Osteocyte (in vitro differentiated cells): ENCODE measurements around the gene ZDHHC14. TPM values are rescaled to one million over a fixed set of nuclear protein-coding genes. Genes with fewer than 3 reads are reported as not detected.

Experiments
- DNase-seq: peaks from one replicate; pipeline ENCODE4 v3.0.0; 2021; ENCODE audit warnings: mixed read lengths; ENCODE audit not compliant: unreplicated experiment; ENCODE audit errors: extremely low spot score
- H3K27ac Mint-ChIP-seq: one replicate; pipeline ENCODE4 v1.8.0; 2021; ENCODE audit warnings: mild to moderate bottlenecking, mixed read lengths; ENCODE audit not compliant: unreplicated experiment
- H3K27me3 Mint-ChIP-seq: one replicate; pipeline ENCODE4 v1.8.0; 2021; ENCODE audit warnings: mixed read lengths; ENCODE audit not compliant: unreplicated experiment
- H3K36me3 Mint-ChIP-seq: one replicate; pipeline ENCODE4 v1.8.0; 2021; ENCODE audit warnings: mixed read lengths; ENCODE audit not compliant: unreplicated experiment
- H3K4me1 Mint-ChIP-seq: one replicate; pipeline ENCODE4 v1.8.0; 2021; ENCODE audit warnings: mixed read lengths; ENCODE audit not compliant: unreplicated experiment
- H3K4me3 Mint-ChIP-seq: one replicate; pipeline ENCODE4 v1.8.0; 2021; ENCODE audit warnings: mild to moderate bottlenecking, moderate library complexity, mixed read lengths; ENCODE audit not compliant: unreplicated experiment
- H3K9me3 Mint-ChIP-seq: one replicate; pipeline ENCODE4 v1.8.0; 2021; ENCODE audit warnings: mixed read lengths; ENCODE audit not compliant: unreplicated experiment
- total RNA-seq: library from RNA; stranded (reverse); gene quantifications from 2 replicates; pipeline ENCODE4 v1.2.1, GENCODE V29; 2021
- TF ChIP-seq, protein P1 (sequence below): fragments of 200-600 bp; sonication (generic); IDR thresholded peaks from 2 replicates; pipeline ENCODE4 v1.5.0; 2021; ENCODE audit warnings: antibody characterized with exemption, mild to moderate bottlenecking, moderate library complexity

The ZDHHC14 gene
- total RNA-seq, 1 donor from 2014 or later, result 9.1 TPM

GRCh38 chr6:157434349-157435033 is 53.5 kb downstream of the ZDHHC14 start:
- Mint-ChIP-seq H3K4me3 (no peak overlapping the region), H3K27me3 (no peaks in the 10 kb centered on the region), H3K27ac (no peak overlapping the region), H3K4me1 (peaks cover 2% of the 10 kb centered on the region), H3K9me3 (no peaks in the 10 kb centered on the region), H3K36me3 (no peaks in the 10 kb centered on the region)
- TF ChIP-seq, protein P1, sequence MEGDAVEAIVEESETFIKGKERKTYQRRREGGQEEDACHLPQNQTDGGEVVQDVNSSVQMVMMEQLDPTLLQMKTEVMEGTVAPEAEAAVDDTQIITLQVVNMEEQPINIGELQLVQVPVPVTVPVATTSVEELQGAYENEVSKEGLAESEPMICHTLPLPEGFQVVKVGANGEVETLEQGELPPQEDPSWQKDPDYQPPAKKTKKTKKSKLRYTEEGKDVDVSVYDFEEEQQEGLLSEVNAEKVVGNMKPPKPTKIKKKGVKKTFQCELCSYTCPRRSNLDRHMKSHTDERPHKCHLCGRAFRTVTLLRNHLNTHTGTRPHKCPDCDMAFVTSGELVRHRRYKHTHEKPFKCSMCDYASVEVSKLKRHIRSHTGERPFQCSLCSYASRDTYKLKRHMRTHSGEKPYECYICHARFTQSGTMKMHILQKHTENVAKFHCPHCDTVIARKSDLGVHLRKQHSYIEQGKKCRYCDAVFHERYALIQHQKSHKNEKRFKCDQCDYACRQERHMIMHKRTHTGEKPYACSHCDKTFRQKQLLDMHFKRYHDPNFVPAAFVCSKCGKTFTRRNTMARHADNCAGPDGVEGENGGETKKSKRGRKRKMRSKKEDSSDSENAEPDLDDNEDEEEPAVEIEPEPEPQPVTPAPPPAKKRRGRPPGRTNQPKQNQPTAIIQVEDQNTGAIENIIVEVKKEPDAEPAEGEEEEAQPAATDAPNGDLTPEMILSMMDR, result no peak
- no peak for DNase-seq

DNA sequence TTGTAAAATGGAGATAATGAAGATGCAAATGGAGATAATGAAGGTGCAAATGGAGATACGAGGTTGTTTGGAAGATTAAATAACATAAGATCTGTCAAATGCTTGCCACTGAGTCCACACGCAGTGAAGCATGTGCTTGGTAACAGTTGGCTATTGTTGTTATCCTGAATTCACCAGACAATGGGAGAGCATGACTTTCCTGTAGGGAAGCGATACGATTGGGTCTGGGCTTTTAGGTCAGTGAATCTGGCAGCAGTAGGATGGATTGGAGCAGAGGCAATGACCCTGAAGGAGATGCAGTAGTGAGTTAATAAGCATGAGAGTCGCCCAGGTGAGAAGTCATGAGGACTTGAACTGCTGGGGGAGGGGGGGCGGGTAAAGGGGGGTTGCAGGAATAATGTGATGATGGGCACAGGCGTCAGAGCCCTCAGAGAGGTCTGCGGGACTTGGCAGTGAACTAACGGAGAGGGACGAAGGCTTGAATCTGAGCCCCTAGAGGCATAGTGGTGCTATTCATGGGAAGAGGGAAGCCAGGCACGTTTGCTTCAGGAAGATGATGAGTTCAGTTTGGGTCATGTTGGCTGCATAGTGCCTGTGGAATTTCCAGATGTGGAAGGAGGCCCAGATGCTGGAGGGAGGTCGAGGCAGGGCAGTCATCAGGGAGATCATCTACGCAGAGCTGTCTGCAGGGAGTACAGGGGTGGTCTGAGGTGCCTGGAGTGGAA is 55.4 kb downstream of the ZDHHC14 start:
- Mint-ChIP-seq H3K36me3 (no peaks in the 10 kb centered on the region), H3K4me3 (no peak overlapping the region), H3K27ac (no peak overlapping the region), H3K4me1 (peaks cover 6% of the 10 kb centered on the region), H3K9me3 (no peaks in the 10 kb centered on the region), H3K27me3 (no peaks in the 10 kb centered on the region)
- DNase-seq, result no peak
- TF ChIP-seq, protein P1, result no peak

DNA sequence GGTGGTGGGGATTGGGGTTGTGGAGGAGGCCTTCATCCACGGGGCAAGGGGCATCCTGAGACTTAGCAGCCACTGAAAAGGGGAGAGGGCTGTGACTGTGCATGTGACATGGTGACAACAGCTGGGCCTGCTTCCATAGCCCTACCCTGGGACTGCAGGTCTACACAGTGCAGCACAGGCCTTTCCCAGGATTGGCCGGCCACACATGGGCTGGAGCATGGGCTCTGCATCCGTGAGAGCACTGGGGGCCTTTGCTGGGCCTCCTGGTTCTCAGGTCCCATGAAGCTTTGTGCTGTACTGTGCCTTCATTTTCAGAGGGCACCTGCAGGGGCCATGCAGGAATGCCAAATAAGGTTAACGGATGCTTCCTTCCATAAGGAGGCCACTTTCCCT is 56.0 kb downstream of the ZDHHC14 start:
- TF ChIP-seq, protein P1, result no peak
- Mint-ChIP-seq H3K9me3 (no peaks in the 10 kb centered on the region), H3K4me3 (no peak overlapping the region), H3K27me3 (no peaks in the 10 kb centered on the region), H3K27ac (no peak overlapping the region), H3K4me1 (peaks cover 6% of the 10 kb centered on the region), H3K36me3 (no peaks in the 10 kb centered on the region)
- DNase-seq, result peak; percentile 69

GRCh38 chr6:157438611-157439111 is 57.7 kb downstream of the ZDHHC14 start:
- Mint-ChIP-seq H3K4me1 (peaks cover 19% of the 10 kb centered on the region), H3K36me3 (no peaks in the 10 kb centered on the region), H3K9me3 (no peaks in the 10 kb centered on the region), H3K27ac (no peak overlapping the region), H3K4me3 (no peak overlapping the region), H3K27me3 (no peaks in the 10 kb centered on the region)
- TF ChIP-seq, protein P1, result no peak
- DNase-seq, result no peak

- Mint-ChIP-seq H3K27me3 (no peaks in the 10 kb centered on the region), H3K27ac (no peak overlapping the region), H3K36me3 (no peaks in the 10 kb centered on the region), H3K4me1 (peaks cover 19% of the 10 kb centered on the region), H3K4me3 (no peak overlapping the region), H3K9me3 (no peaks in the 10 kb centered on the region)
- no peak for DNase-seq
- TF ChIP-seq, protein P1, result no peak
Observed at GRCh38 chr6:157440171-157440570, 59.2 kb downstream of the ZDHHC14 start.
